ENCODE measurements around the gene CLRN3.

Gene CLRN3

GRCh38 chr10:127919418-127920271 is 26.9 kb upstream of the CLRN3 start:
- in situ Hi-C loops (cut with MboI; ENCODE audit: low sequenced_read_pairs) = no loop called here

DNA sequence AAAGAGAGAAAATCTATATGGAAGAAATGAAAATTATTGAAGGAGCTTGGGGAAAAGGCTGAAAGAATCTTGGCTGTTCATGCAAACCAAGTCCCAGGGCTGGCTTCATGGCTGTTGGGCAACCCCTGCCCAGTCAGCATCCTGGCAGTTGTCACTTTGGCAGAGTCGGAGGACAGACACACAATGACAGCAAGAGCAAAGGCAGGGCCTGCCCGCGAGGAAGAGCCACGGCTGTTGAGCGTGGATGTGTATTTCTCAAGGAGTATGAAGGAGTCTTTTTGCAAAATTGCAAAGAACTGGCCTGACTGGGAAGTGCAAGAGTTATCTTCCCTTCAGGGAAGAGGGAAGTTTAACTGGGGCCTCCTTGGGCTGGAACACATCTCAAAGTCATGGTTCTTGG is 25.8 kb upstream of the CLRN3 start:
- in situ Hi-C loops (cut with MboI; ENCODE audit: low sequenced_read_pairs) = no loop called here

DNA sequence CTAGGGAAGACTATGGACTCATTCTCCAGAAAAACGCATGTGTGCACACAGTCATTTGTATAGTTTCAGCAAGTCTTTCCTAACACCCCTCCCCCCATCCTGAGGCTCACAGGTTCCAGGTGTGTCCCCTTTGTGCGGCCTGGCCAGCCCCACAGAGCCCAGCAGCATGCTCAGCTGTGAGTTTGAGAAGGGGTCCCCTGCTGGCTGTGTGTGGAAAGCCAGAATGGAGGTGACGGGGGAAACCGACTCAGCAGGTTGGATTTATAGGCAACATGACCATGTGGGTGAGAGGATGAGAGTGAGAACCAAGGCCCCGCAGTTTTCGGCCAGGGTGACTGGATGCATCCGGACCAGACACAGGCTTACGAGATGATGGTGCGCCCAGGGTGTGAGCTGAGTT is 24.1 kb upstream of the CLRN3 start:
- in situ Hi-C loops (cut with MboI; ENCODE audit: low sequenced_read_pairs) = no loop called here

DNA sequence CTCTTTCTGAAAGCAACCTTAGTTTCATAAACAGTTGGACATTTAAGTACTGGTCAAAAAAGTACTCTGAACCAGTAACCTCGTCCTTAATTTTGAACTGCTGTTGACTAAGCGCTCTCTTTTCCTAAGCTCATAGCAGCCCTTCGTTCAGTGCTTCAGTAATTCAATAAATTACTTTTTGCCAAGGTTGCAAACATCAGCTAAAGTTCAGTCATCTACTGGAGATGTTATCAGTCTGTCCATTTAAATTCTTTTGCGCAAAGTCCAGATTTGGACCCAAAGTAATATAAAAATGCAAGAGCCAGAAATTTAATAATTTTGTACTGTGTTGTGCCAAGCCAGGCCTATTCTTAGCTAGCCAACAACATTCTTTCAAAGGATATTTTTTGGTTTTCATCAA is 22.6 kb upstream of the CLRN3 start:
- in situ Hi-C loops (cut with MboI; ENCODE audit: low sequenced_read_pairs) = no loop called here

DNA sequence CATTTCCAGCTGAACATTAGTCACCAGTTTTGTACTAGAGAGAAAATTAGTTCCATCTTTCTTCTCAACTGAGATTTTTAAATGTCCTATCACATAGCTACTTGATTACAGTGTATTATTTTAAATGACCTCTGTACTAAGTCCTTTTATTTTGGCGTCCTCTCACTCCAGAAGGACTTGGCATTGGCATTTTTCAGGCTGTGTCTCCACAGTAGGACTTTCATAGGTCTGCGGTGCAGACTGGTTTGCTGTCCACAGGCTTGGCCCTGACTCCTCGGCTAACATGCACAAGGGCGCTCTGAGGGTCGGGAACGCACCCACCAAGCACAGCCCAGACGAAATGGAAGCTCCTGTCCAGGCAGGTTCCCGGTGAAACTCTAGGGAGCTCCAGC is 20.6 kb upstream of the CLRN3 start:
- in situ Hi-C loops (cut with MboI; ENCODE audit: low sequenced_read_pairs) = no loop called here

- in situ Hi-C loops (cut with MboI; ENCODE audit: low sequenced_read_pairs) = no loop called here
Observed at GRCh38 chr10:127912607-127913367, 20.0 kb upstream of the CLRN3 start.

DNA sequence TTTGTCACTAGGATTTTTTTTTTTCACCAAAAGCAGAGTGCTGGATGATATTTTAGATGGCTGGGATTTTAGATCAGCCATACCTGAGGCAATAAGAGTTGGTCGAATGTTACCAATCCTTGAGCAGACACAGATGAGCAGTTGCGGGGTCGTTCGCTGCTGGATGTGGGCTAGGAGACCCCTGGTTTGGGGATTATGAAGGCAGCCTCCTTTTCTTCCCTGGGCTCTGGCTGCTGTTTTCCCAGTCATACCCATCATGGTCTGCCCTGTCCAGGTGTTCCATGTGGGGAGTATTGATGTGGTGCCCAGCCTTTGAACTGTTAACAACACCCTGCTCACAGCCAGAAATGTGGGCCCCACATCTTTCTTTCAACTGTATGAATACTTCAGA is 19.1 kb upstream of the CLRN3 start:
- in situ Hi-C loops (cut with MboI; ENCODE audit: low sequenced_read_pairs) = no loop called here

- in situ Hi-C loops (cut with MboI; ENCODE audit: low sequenced_read_pairs) = no loop called here
Observed at GRCh38 chr10:127911218-127911866, 18.6 kb upstream of the CLRN3 start.

GRCh38 chr10:127910464-127910770 is 17.7 kb upstream of the CLRN3 start:
- in situ Hi-C loops (cut with MboI; ENCODE audit: low sequenced_read_pairs) = no loop called here

DNA sequence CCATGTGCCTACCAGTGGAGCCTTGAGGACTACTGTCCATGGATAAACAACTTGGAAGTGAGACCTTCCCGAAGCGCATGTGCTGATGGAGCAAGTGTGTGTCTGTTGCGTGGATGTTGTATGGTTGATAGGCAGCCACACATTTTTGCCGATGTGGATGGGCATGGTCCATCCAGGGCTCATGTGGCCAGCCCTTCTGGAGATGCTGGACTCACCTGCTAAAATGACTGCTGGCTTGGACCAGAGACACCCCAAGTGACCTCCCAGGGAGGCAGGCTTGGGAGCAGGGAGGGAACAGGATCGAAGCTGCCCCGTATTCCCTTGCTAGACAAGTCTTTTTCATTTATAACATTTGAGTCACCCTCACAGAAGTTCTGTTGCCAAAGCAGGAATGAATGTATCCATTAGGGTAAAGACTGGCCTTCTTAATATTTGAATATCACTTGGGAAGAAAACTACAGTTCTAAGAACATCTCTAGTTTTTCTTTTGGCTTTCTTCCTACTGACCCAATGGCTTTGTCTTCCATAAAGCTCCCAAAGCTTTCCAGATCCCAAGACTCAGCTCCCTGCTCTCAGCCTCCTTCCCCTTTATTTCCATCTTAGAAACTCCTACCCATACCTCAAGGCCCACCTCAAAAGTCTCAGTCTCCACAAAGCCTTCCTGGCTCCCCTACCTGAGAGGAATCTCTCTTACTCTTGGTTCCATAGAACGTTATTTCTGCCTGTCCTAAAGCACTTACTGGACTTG is 17.1 kb upstream of the CLRN3 start:
- in situ Hi-C loops (cut with MboI; ENCODE audit: low sequenced_read_pairs) = no loop called here

DNA sequence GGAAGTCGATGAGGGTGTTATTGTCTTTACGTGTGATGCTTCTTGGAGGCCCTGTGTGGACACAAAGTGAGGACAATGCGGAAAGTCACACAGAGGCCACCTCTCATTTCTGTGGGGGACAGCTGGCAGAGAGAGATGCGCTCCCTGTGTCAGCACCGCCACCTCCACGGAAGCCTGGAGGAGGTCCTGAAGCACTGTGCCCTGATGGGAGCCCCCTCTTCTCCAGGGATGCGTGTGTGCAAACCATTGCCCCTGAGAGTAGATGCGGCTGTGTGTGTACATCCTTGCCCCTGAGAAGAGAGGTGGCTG is 16.2 kb upstream of the CLRN3 start:
- in situ Hi-C loops (cut with MboI; ENCODE audit: low sequenced_read_pairs) = no loop called here

DNA sequence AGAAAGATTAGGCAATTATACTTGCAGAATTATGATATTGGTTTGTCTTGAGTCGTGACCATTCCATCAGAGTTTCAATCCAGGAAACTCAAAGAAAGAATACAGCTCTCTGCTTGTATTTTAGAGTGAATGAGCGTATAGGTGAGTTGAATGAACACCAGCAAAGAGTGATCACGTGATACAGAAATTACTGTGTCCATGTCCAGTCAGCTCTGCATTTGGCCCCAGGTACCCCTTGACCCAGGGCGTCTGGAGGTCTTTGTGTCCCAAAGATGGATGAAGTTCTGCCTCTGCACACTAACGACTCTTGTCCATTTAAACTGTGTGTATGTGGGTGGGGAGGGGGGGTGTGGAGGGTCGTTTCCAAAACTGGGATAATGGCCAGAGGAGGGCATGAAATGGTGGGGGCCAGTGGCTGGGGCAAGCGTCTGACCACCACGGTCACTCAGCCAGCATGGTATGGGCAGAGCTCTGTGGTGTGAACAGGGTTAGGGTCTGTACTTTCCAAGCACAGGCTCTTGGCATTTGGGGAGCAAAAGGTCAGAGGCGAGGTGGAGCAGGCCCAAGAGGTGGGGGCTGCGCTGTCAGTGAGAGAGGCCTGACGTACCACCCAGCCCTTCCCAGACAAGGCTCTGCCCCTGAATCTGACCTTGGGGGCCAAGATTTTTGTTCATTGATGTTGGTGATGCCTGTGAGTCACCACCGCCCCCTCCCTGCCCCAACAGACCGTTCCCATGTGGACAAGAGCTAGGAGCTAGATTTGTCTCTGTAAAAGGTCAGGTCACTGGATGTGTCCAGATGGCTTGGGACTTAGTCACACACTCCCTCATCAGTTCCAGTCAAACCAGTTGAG is 15.6 kb upstream of the CLRN3 start:
- in situ Hi-C loops (cut with MboI; ENCODE audit: low sequenced_read_pairs) = no loop called here

DNA sequence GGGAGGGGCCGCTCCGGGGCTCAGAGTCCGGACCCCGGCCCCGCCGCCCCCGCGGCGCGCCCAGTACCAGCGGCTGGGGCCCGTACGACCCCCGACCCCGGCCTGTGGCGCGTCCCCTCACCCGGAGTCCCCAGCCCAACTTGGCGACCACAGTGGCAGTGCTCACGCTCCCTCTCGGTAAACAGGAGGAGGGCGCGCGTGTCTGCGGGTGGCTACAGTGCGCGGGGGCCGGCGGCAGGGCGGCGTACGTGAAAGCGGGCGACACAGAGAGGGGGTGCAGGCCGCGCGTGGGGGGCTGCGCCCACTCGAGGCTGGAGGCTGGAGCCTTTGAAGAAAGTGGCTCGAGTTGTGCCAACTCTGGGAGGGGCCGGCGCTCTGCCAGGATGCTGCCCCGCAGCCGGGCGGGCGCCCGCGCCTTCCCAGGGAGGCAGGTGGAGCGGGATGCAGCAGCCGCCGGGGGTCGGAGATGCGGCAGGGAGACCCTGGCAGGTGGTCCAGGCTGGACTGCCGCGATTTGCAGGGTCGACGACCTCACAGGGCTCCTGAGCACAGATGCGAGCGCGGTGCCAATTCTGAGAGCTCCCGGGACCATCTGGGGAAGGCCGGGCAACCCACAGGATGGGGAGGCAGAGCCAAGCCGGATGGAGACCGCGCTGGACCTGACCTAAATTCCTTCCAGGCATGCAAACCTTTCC is 14.8 kb upstream of the CLRN3 start:
- in situ Hi-C loops (cut with MboI; ENCODE audit: low sequenced_read_pairs) = no loop called here

DNA sequence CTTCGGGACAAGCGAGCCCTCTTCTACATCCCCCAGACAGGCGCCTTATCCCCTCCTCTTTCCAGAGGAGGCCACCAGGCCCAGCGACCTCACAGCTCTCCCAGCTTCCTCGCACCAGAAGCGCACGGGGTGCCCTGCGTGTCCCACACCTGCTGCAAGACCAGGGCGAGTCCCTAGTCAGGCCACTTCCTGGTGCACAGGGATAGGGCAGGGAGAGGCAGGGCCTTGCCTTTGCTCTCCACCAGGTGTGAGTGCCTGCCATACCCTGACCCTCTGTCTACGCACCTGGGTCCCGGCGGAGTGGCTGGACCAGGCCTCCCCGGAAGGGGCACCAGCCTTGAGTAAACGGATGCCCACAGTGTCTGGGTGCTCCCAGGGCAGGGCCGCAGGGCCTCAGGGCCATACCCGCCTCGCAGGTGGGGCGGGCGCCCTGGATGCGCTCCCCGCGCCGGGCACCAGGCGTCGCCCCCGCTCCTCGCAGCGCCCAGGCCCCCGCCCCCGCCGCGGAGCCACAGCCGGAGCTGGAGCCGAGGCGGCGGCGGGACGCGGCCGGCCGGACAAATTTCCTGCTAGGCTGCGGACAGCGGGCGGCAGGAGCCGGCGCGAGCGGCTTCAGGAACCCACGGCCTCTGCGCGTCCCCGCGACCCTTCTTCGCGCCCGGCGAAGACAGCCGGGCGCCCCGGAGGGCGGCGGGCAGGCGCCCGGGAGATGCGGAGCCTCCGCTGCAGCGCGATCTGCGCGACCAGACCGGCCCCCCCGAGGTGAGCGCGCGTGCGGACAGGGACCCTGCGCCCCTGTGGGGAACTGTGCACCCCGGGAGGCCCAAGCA is 14.0 kb upstream of the CLRN3 start, which contains the start of gene PTPRE:
Gene PTPRE, plus strand, starts transcription at position 556 of the 830 bp plus-strand sequence. CDS start 133,779 bp downstream, outside the sequence.
- in situ Hi-C loops (cut with MboI; ENCODE audit: low sequenced_read_pairs) = no loop called here

GRCh38 chr10:127905848-127906261 is 13.1 kb upstream of the CLRN3 start:
- in situ Hi-C loops (cut with MboI; ENCODE audit: low sequenced_read_pairs) = no loop called here

GRCh38 chr10:127905001-127905847 is 12.5 kb upstream of the CLRN3 start:
- in situ Hi-C loops (cut with MboI; ENCODE audit: low sequenced_read_pairs) = no loop called here

DNA sequence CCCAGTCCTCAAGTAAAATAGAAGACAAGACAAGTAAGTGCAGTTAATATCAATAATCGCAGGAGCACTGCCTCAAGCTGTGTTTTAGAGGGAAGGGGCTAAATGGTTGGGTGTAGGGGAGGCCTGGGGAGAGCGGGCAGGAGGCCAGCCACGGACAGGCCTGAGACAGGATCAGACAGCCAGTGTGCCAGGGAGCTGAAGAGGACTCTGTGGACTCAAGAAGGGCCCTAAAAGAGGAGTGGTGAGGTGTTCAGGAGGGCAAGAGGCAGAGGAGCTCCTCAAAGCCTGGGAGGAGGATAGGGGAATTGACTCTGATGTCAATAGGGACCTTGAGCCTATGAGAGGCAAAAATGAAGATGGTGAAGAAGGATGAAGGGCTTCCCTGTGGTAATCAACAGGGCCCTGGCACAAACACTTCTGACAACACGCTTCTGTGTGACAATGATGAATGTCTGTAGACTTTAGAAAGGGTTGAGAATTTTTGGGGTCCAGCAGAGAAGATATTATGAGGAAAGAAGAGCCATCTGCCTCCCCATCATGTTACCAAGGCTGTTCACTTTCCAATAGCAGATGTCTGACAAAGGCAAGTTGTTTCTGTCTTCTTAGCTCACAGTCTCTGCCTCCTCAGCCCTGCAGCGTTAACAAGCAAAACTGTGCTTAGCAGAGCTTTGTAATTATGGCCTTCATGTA is 11.7 kb upstream of the CLRN3 start:
- in situ Hi-C loops (cut with MboI; ENCODE audit: low sequenced_read_pairs) = no loop called here

Measured in hTERT RPE-1 (cell line).